ENCODE results near the gene ARHGEF12.

The ARHGEF12 gene

GRCh38 chr11:120335908-120336640 is at the start of gene ARHGEF12:
Gene ARHGEF12 (plus strand): TSS chr11:120336413. CDS start chr11:120337244, 831 bp downstream.
- DNase-seq: peak; percentile 98

GRCh38 chr11:120288021-120288420 is 48.2 kb upstream of the ARHGEF12 start:
- no peak for DNase-seq

- DNase-seq: no peak
These were observed 46.8 kb upstream of the ARHGEF12 start for GRCh38 chr11:120289426-120289825.

- no peak for DNase-seq
These were observed 45.3 kb upstream of the ARHGEF12 start for GRCh38 chr11:120290956-120291355.

GRCh38 chr11:120293038-120293800 is 43.0 kb upstream of the ARHGEF12 start:
- DNase-seq: no peak

GRCh38 chr11:120294096-120294495 is 42.1 kb upstream of the ARHGEF12 start:
- no peak for DNase-seq

- no peak for DNase-seq
These were observed 41.1 kb upstream of the ARHGEF12 start for GRCh38 chr11:120295099-120295498.

- no peak for DNase-seq
These were observed 39.7 kb upstream of the ARHGEF12 start for GRCh38 chr11:120296554-120296953.

- DNase-seq: no peak
These were observed 37.8 kb upstream of the ARHGEF12 start for GRCh38 chr11:120298461-120298860.

- no peak for DNase-seq
These were observed 34.0 kb upstream of the ARHGEF12 start for GRCh38 chr11:120302001-120302805.

- DNase-seq: no peak
These were observed 33.1 kb upstream of the ARHGEF12 start for GRCh38 chr11:120303004-120303637.

GRCh38 chr11:120304526-120304925 is 31.7 kb upstream of the ARHGEF12 start:
- DNase-seq: no peak

- DNase-seq: no peak
These were observed 30.9 kb upstream of the ARHGEF12 start for GRCh38 chr11:120305286-120305685.

- no peak for DNase-seq
These were observed 29.5 kb upstream of the ARHGEF12 start for GRCh38 chr11:120306519-120307242.

GRCh38 chr11:120307476-120307875 is 28.7 kb upstream of the ARHGEF12 start:
- DNase-seq: no peak

- DNase-seq: no peak
These were observed 28.1 kb upstream of the ARHGEF12 start for GRCh38 chr11:120308081-120308480.

GRCh38 chr11:120310870-120311269 is 25.3 kb upstream of the ARHGEF12 start:
- DNase-seq: no peak

- no peak for DNase-seq
These were observed 21.4 kb upstream of the ARHGEF12 start for GRCh38 chr11:120314861-120315260.

GRCh38 chr11:120316880-120317688 is 19.1 kb upstream of the ARHGEF12 start:
- DNase-seq: no peak

- no peak for DNase-seq
These were observed 18.3 kb upstream of the ARHGEF12 start for GRCh38 chr11:120317689-120318480.
